GM19238 (cell line): ENCODE measurements around the gene FAM114A2.
"Not testable (repeated sequence)": the region's sequence is repeated elsewhere in the genome, so short reads cannot be mapped to it uniquely, and the experiment has no call there.

Experiments used
- DNase-seq: peaks from one replicate; pipeline ENCODE4 v3.0.0; 2011; ENCODE audit warnings: low spot score; ENCODE audit not compliant: insufficient read length

The FAM114A2 gene

DNA sequence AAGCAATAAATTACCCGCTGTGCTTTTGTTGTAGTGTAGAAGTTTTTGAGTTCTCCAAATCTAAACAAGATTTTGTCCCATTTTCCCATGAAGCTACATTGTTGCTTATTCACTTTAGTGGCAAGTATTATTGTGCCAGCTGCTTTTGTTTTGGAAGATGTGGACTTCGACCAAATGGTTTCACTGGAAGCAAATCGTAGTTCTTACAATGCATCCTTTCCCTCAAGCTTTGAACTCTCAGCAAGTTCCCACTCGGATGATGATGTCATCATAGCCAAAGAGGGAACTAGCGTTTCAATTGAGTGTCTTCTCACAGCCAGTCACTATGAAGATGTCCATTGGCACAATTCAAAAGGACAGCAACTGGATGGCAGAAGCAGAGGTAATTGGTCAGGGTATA lies 10.9 kb upstream of the FAM114A2 start:
- no peak for DNase-seq

DNA sequence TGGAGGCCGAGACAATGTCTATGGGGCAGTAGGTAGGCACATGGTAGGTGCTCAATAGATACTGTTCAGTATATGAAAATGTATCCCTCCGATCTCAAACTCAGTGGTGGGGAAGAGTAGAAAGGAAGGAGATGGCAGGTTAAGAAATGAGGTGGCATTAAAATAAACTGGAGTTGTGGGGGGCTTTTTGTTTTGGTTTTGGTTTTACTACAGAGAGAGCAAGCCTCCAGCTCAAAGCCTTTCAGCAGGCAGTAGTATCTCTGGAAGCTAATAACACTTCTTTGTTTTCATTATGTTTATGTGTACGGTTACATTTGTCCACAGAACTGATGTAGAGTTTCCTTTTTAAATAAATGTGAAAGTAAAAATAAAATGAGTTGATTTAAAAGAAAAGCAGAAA lies 8.6 kb upstream of the FAM114A2 start:
- DNase-seq = no peak

DNA sequence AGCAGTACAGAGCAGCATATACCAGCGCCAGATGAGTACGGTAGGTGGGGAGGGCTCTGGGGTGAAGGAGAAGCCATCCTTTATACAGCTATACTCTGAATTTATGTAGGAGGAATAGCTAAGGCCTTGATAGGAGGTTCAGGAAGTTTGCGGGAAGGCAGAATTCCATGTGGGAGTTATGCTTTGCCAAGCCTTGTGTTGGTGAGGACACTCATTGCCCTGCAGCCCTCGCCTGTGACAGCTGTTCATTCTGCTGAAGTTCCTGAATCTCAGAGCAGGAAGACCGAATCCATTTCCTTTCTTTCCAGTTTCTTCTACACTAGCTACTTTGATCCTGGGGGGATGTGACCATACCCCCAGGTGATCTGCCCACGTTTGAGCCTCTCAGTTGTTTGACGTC lies 7.8 kb upstream of the FAM114A2 start:
- no peak for DNase-seq

DNA sequence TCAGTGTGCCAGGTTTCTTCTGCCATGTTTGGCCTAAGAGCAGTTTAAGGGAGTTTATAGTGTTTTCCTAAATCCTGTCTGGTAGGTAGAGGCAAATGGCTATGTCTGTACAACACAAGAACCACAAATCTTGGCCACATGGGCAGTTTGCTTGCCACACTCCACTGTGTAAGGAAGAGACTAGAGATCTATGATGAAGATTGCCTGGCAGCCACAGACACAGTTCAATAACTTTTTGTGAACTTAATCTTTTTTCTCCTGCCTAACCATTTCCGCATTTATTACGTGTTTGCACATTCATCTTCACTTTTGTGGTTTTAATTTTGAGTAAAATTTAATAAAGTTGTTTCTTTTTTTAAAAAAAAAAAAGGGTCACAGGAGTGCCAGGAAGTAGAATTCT lies 5.9 kb upstream of the FAM114A2 start:
- no peak for DNase-seq

DNA sequence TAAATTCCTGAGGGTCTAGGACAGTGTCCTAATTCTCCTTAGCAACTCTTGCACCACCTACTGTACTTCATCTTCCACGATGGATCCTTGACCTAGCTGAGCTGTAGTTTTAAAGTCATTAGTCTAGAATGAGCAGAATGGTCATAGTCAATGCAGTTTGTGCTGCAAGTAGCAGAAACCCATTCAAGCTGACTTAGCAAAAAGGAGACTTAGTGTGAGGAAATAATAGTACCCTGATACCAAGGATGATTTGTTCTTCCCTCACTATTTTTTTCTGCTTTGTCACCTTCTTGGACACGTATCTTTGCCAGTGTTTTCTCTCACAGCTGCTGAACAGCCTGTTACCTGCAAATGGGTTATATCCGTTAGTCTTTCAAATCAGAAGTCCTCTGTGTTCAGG lies 5.4 kb upstream of the FAM114A2 start:
- DNase-seq = no peak

DNA sequence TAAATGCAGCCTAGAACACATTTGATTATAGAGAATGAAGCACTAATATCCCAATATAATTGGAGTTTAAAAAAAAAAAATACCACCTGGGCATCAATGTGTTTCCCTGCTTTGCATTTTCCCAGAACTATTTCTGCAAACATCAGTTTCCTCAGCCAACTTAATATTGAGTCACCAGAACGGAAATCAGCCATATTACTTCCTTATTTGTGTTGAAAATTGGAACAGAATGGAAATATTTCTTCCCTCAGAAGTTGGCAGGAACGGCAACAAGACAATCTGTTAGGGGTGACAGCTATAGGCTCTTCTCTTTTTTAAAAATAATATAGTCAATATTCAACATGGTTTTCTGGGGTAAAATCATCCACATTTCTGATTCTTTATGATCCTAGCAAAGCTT lies 4.1 kb upstream of the FAM114A2 start:
- DNase-seq = no peak

DNA sequence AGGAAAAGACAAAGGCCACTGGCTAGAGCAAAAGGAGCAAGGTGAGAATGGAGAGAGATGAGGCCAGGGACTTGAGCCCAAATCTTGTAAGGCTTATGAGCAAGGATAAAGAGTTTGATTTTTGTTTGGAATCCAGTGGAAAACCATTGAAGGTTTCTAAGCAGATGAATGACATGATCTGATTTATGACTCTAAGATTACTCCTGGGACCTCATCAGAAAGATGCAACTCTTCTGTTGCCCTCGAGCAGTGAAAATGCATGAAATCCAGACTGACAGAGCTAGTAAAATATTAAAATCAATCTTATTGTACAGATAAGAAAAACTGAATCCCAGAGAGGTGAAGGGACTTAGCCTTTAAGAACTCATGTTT lies 734 bp upstream of the FAM114A2 start:
- no peak for DNase-seq

DNA sequence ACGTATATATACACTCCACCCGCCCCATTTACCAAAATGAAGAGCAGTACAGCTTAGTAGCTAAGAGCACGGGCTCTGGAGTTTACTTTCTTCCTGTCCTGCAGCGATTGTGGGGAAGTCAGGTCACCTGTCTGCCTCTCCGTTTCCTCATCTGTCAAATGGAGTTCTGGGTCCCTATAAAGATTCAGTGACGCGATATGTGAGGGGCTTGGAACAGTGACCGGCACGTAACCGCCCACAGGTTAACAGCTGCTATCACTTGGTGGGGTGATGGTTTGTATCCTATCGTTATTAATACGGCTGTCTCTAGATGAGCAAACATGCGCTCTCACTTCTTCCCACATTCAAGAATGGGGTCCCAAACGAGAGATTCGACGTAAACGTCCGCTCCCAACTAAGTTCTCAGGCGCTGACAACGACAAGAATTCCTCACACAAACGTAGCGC lies 426 bp downstream of the FAM114A2 start:
- DNase-seq = peak; percentile 20

DNA sequence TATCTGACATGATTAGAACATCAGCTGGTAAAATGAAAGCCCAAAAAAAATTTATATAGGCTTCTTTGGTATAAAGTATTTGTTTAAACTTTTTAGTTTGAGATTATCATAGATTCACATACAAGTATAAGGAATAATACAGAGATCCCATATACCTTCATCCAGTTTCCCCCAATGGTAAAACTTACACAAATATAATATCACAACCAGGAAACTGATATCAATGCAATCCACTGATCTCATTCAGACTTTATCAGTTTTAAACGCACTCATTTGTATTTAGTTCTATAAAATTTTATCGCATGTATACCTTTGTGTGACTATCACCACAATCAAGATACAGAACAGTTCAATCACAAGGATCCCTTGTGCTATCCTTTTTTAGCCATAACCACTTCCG lies 3.8 kb downstream of the FAM114A2 start:
- no peak for DNase-seq

DNA sequence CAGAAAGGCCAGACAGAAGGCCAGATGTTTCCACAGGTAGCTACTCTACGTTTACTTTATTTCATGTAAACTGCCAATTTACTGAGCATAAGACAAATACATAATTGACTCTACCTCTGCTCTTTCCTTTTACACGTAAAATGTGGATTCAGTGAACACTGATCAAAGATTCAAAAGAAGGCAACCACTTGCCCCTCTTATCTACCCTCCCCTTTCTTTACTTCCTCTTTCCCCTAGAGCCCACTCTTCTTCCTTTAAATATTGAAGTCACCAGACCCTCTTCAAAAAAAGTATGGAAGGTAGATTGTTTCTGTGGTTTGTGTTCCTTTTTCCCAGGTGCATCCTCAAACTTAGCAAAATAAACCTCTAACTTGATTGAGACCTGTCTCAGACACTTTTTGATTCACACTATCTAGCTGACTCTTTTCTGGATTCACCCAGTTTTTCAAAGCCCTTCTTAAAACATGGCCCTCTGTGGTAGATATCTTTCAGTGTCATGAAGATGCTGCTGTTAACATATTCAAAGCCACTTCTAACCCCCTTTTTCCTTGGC lies 6.7 kb downstream of the FAM114A2 start:
- DNase-seq = no peak

DNA sequence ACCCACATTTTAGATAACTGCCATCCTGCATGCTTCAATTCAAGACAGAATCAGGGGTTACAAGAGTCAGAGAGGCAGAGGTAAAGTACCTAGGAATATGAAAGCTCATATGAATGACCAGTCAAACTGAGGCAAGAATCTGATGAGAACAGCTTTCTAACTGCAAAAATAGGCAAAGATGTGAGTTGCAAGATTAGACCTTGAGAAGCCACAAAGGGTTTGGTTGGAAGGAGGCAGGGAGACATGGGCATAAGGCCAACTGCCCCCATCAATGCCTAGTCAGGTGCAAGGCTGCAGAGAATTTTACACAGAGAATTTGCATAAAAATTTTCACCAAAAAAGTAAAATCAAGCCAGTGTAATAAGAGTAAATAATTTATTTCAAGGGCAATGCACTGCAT lies 12.8 kb downstream of the FAM114A2 start:
- DNase-seq = no peak

DNA sequence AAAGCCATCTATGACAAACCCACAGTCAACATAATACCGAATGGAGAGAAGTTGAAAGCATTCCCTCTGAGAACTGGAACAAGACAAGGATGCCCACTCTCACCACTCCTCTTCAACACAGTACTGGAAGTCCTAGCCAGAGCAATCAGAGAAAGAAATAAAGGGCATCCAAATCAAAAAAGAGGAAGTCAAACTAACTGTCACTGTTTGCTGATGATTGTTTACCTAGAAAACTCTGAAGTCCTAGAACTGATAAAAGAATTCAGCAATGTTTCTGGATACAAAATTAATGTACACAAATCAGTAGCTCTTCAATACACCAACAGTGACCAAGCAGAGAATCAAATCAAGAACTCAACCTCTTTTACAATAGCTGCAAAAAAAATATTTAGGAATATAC lies 19.8 kb downstream of the FAM114A2 start:
- not testable (repeated sequence) for DNase-seq

DNA sequence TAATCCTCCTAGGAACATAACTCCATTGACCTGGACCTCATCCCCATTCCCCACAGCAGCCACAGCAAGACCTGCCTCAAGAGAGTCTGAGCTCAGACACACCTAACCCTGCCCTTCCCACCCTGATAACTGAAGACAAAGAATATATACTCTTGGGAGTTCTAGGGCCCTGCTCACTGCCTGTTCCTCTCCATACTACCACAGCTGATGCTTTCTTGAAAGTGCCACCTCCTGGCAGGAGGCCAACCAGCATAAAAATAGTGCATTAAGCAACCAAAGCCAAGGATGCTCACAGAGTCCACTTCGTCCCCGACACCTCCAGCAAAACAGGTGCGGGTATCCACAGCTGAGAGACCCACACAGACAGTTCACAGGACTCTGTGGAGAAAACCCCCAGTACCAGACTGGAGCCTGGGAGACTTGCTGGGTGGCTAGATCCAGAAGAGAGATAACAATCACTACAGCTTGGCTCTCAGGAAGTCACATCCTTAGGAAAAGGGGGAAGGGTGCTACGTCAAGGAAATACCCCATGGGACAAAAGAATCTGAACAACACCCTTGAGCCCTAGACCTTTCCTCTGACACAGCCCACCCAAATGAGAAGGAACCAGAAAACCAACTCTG lies 23.5 kb downstream of the FAM114A2 start:
- DNase-seq = no peak

DNA sequence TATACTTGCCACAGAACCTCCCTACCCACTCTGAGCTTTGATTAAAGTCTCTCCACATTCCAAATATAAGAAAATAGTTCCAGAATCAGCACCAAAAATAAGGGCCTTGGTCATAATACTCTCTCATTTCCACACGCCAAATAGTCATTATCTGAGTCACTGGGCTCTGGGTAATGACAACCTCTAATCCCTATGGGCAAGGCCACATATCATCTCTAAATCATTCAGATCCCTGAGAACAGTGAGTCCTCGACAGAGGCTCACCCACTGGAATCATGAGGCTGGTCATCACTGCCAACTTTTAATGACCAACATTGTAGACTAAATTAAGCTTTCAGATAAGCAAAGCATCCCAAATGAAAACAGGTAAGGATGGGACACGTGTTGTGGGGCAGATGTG lies 28.1 kb downstream of the FAM114A2 start:
- DNase-seq = no peak

DNA sequence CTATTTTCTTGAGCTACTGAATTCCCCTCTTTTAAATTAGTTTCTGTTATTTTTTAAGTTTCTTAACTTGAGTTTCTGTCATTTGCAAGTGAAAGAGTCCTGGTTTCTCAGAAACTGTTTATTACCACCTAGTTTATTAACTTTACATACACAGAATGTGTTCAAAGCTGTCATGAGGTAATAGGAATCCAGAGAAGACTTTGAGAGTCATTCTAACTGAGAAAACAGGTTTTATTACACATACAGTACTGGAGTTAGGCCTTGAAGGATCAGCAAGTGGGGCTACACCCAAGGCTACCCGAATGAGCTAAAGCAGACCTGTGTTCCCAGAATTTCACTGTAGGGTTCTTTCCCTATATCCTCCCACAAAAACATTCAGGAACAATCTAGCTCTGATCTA lies 33.1 kb downstream of the FAM114A2 start:
- no peak for DNase-seq

DNA sequence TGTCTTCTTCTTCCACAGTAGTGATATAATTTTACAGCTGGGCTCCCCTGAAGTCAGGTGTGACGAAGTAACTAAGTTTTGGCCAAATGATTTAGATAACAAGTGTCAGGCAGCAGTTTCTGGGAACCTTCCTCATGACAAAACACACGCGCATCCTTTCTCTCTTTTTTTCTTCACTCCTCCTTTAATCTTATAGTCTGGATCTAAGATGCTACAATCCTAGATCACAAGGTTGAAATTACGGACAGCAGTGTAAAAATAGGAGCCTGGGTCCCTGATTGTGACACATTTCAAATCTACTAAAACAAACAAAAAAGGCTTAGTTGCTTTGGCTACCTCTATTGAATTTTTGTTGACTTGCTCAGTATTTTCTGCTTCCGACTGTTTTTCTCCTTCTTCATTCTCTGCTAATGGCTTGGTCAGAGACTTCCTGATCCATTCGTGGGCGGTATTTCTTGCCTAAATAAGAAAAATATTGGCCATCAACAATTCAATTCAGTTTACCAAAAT lies 36.1 kb downstream of the FAM114A2 start:
- no peak for DNase-seq

DNA sequence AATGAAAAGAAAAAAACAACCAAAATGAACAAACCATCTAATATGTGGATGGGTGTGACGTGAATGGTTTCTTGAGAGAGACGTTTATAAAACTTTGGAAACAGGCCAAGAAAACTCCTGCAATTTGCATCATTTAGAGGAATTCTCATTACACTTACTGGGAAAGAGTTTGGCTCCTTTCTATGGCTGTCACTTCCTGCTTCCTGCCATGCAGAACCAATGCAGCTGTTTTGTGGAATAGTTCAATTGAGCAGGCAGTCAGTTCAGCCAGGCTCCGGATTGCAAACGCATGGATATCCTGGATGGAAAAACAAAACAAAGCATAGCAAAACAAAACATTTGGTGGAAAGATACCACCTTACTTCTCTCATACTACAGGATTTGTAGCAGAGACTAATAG lies 36.6 kb downstream of the FAM114A2 start:
- no peak for DNase-seq

DNA sequence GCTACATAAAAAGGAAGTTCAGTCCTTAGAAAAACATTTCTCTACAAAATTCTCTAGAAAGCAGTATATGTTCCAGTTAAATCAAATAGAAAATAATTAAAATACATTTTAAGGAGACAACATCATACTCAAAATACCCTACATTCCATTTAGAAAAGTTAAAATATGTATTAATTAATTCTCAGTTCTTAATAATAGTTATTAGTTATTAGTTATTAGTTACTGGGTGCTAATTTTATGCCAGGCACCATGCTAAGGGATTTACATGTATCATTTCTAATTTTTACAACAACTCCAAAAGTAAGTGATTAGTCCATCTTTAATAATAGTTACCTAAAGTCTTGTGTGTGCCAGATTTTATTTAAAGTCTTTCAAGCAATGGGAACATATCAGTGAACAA lies 38.0 kb downstream of the FAM114A2 start:
- DNase-seq = no peak

DNA sequence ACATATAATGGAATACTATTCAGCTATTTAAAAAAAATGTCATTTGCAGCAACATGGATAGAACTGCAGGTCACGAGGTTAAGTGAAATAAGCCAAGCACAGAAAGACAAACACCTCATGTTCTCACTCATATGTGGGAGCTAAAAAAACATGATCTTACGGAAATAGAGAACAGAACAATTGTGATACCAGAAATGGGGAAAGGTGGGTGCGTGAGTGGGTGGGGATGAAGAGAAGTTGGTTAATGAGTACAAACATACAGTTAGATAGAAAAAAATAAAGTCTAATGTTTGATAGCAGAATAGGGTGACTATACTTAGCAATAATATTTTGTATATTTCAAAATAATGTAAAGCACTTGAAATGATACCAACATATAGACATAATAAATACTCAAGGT lies 38.7 kb downstream of the FAM114A2 start:
- DNase-seq = no peak

DNA sequence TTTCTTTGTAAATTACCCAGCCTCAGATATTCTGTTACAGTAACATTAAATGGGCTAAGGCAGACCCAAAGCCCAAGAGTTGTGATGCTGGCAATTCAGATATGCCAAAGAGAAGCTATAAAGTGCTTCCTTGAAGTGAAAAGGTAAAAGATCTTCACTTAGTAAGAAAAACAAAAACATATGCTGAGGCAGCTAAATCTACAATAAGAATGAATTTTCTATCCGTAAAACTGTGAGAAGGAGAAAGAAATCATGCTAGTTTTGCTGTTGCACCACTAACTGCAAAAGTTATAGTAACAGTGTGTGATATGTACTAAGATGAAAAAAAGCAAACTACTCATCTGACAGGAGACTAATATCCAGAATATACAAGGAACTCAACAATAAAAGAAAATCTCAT lies 39.9 kb downstream of the FAM114A2 start:
- no peak for DNase-seq

DNA sequence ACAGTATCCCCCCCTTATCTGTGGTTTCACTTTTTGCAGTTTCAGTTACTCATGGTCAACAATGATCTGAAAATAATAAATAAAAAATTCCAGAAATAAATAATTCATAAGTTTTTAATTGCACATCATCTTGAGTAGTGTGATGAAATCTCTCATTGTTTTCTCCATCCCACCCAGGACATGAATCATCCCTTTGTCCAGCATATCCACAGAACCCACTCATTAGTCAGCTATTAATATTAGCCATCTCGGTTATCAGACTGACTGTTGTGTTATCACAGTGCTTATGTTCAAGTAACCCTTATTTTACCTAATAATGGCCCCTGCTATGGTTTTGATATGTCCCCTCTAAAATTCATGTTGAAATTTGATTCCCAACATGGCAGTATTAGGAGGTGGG lies 40.7 kb downstream of the FAM114A2 start:
- no peak for DNase-seq

DNA sequence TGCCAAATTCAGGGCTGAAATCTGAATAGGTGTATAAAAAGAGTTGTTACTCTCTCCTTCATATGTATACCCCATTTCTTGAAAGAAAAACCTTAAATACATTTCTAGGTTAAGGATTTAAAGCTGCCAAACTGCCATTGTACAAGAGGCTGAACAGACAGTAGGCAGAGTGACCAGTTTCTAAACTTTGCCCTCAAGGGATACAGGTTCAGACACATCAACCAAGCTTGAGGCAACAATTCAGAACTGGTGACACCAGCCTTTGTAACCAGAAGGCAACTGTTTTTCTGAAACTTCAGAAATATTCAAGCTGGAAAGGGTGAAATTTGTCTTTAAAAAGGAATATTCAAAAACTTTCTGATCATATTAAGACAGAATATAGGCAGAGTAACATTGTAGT lies 47.5 kb downstream of the FAM114A2 start:
- DNase-seq = no peak

DNA sequence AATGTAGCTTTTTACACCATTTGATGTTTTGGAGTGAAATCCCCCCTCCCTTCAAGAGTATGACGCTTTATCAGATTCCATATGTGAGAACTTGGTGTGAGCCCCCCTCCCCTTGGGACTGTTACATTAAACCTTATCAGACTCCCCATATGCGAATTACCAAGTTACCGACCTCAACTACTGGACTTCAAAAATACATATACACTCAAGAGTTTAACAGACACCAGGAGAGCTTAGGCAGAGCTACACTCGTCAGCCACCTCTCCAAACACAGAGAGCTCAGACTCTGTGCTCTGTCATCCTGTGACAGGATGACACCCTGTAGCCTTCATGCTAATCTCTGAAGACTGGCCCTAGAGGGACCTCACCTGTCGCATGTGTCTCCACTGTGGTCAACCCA lies 50.2 kb downstream of the FAM114A2 start:
- no peak for DNase-seq

DNA sequence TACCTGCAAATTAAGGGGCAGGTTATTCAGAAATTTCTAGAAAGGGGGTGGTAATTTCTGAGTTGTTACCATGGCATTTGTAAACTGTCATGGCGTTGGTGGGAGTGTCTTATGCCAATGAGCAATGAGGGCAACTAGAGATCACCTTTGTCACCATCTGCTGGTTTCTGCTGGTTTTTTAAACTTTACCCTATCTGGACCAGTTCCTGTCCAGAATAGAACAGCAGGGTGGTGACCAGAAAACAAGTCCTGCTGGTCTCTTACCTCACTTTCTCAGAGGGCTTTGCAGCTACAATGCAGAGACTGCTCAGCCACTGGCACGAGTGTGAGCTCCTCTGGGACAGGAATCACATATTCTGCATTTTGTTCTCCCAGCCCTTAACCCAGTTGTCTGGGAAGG lies 51.4 kb downstream of the FAM114A2 start:
- DNase-seq = no peak
